HuH-7.5 (cell line): ENCODE data around the gene ZNF132.
A peak's percentile ranks its signal among the peaks of the same experiment; 100 is the strongest.

ENCODE experiments used
- DNase-seq: peaks from one replicate; pipeline ENCODE4 v3.0.0; 2011; ENCODE audit warnings: low spot score

The ZNF132 gene

GRCh38 chr19:58386576-58387337, 53.2 kb downstream of the ZNF132 start, which contains the start of gene RPS5:
Gene RPS5, plus strand, starts transcription at chr19:58387269. Its CDS starts 869 bp downstream, at chr19:58388138.
- peak; percentile 99 for DNase-seq

DNA sequence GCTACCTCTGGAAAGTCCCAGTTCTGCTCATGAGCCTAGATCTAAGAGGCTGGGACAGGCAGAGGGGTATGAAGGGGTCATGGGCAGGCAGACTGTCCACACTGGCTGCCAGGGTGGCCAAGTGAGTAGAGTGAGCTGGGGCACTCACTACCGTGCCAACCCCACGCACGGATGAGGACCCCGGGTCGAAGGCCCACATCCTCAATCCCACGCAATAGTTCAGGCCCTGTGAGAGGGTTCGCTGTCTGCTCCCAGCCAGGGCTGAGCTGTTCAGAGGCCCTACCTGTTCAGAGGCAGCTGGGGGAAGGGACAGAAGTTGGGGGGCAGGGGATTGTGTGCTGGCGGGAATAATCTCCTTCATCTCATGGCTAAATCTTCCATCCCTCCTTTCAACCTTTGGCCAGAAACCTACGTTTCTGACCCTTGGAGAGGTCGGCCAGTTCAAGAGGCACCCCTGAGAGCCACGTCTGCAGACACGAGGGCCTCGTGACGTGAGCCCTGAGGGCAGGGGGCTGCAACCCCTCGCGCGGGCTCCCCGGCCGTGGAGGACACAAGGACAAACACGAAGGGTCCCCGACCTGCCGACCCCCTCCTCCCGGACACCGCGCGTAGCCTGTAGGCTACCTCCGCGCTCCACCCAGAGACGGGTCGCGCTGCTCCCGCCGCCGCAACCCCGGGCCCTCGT, 53.9 kb downstream of the ZNF132 start:
- DNase-seq: no peak

DNA sequence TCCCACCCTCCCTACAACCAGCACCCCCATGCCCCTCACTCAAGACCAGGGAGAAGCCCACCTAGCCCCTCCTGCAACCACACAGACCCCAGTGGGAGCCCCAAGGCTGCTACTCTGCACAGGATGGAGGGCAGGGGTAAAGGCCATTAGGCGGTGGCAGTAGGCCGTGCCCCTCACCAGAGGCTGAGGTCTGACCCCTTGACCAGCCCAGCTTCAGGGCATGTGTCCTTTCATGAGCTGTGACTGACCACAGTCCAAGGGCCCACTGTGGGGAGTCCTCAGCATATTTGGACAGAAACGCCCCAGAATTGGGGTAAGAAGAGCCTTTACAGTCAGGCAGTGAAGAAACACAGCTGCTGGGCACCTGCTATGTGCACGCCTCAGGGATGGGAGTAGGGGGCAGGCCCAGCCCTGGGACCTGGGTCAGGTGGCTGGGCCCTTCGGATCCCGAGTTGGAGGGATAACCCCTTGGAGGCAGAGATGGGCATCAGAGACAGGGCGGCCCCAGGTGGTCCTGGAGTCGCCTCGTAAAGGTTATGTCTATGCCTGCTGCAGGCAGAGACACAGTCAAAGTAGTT, 54.6 kb downstream of the ZNF132 start:
- DNase-seq: no peak

DNA sequence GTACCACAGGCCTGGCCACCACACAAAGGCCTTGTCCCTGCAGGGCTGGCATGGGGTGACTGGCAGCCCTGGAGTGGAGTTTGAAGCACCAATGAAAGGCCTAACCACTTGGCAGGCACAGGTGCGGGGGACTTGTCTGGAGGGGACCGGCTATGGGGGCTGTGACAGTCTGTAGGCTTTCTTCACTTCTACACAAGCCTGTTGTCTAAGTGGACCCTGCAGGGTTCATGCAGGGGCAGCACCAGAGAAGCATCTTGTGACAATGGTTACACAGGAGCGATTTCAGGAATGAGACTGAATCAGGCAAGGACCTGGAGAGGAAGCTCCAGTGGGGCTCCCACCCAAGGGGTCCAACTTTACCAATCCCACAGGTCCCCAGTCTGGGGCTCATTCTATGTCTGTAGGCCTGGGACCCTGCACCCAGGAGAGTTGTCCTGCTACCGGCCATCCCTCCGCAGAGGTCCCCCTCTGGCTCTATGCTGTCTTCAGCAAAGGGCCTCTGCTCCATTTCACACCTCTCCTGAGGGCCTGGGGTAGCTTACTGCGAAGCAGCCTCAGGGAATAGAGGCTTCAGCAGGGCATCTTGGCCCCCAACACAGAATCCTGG, 56.9 kb downstream of the ZNF132 start:
- DNase-seq: no peak
